ENCODE measurements around the gene GPSM1. TPM values are rescaled to one million over a fixed set of nuclear protein-coding genes. Genes with fewer than 3 reads are reported as not detected.

Gene GPSM1
- total and polyA plus RNA-seq, 4 donors, result 6.9 to 53.7 (median 25.8) TPM

DNA sequence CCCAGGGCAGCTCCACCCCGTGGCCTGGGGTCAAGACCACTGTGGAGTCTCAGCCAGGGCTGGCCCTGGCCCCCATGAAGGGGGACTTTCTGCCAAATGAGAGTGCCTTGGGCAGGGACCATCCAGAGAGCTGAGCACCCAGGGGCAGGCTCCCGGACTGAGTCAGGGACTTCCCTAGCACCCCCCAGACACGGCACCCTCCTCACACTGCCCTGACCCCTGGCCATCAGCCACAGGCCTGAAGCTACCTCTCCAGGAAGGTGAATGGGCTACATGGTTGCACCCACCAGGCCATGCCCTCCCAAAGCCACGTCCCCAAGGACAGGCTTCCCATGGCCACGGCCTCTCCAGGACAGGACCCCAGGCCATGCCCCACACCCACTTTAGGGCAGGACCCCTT, 32.9 kb upstream of the GPSM1 start:
- H3K4me3 ChIP-seq (ENCODE audit: low read length in 2 of 2), result no peak overlapping the region
- DNase-seq (no peak), ATAC-seq (ENCODE audit: low FRiP score) (no peak)
- WGBS, 2 donors, result 68 to 80% methylated on average over 5 of the region's 5 CpGs
- intact Hi-C loops (cut with DNase I), result no loop called here
- H3K4me1 ChIP-seq (ENCODE audit: control insufficient read depth in 1 of 2, insufficient read depth in 2 of 2, low read length in 2 of 2), result no peaks in the 10 kb centered on the region
- no peak overlapping the region for H3K27ac ChIP-seq (ENCODE audit: low read depth in 1 of 2, low read length in 2 of 2)
- no peaks in the 10 kb centered on the region for H3K36me3 ChIP-seq (ENCODE audit: control insufficient read depth in 1 of 2, insufficient read depth in 2 of 2, low read length in 1 of 2)
- H3K27me3 ChIP-seq (ENCODE audit: control insufficient read depth in 1 of 2, insufficient read depth in 2 of 2, low read length in 1 of 2), result no peaks in the 10 kb centered on the region
- H3K9me3 ChIP-seq (ENCODE audit: control insufficient read depth, low read length), result no peaks in the 10 kb centered on the region

DNA sequence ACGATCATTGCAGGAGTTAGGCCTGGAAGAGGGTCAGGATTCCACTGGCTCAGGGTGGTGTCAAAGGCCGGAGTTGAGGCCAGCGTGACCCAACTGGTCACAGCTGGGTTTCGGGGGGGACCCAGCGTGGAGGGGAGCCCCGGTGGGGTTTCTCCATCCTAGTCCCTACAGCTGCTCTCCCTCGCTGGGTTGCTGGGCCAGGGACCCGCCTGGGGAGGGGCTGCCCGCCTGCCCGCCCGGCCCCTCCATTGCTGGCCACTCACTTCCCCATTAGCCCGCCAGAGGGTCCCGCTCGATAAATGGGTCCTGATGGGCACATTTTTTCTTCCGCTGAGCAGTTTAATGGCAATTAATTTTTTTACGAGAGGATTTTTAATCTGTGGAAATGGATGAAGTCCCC, 32.3 kb upstream of the GPSM1 start:
- Histone ChIP-seq H3K27ac (ENCODE audit: low read depth in 1 of 2, low read length in 2 of 2) (no peak overlapping the region), H3K4me3 (ENCODE audit: low read length in 2 of 2) (no peak overlapping the region), H3K4me1 (ENCODE audit: control insufficient read depth in 1 of 2, insufficient read depth in 2 of 2, low read length in 2 of 2) (no peaks in the 10 kb centered on the region), H3K9me3 (ENCODE audit: control insufficient read depth, low read length) (no peaks in the 10 kb centered on the region), H3K27me3 (ENCODE audit: control insufficient read depth in 1 of 2, insufficient read depth in 2 of 2, low read length in 1 of 2) (no peaks in the 10 kb centered on the region), H3K36me3 (ENCODE audit: control insufficient read depth in 1 of 2, insufficient read depth in 2 of 2, low read length in 1 of 2) (no peaks in the 10 kb centered on the region)
- intact Hi-C loops (cut with DNase I), result no loop called here
- ATAC-seq (ENCODE audit: low FRiP score) (no peak), DNase-seq (no peak)
- 90% methylated on average over 16 of the region's 16 CpGs for WGBS, 2 donors

DNA sequence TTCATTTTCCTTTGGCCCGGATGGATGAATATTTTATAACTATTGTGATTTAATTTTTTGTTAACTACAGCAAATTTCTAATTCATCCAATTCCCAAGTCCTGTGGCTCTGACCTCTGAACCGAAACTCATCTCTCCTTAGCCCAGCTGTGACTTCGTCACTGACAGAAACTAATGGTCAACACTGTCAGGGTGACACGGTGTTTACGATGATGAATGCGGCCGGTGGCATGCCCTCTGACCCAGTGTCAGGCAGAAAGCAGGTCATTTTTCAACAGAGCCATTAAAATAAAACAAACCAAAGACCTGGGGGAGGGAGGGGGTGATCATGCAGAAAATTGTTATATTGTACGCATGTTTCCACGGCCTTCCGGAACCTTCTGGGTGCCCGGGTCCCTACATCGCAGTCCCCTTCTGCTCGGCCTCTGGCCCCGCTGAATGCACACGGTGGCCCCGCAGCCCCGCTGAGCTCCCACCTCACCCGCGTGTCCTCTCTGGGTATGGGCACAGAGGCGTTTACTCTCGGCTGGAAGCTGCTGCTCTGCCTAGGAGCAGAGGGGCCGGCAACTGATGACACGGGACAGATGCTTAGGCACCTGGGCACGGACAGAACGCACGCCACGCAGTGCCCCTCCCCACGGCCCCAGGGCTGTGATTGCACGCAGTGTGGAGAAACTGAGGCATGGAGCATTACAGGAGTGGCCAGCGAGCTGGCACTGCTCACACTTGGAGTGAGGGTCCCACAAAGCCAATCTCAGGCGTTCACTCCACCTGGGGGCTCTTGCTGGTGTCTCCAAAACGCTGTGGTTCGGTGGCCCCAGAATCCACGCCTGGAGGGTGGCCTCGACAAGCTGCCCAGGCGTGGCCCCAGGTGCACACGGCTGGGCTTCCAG, 31.6 kb upstream of the GPSM1 start:
- Histone ChIP-seq H3K27ac (ENCODE audit: low read depth in 1 of 2, low read length in 2 of 2) (no peak overlapping the region), H3K9me3 (ENCODE audit: control insufficient read depth, low read length) (no peaks in the 10 kb centered on the region), H3K36me3 (ENCODE audit: control insufficient read depth in 1 of 2, insufficient read depth in 2 of 2, low read length in 1 of 2) (no peaks in the 10 kb centered on the region), H3K27me3 (ENCODE audit: control insufficient read depth in 1 of 2, insufficient read depth in 2 of 2, low read length in 1 of 2) (no peaks in the 10 kb centered on the region), H3K4me3 (ENCODE audit: low read length in 2 of 2) (no peak overlapping the region), H3K4me1 (ENCODE audit: control insufficient read depth in 1 of 2, insufficient read depth in 2 of 2, low read length in 2 of 2) (no peaks in the 10 kb centered on the region)
- intact Hi-C loops (cut with DNase I), result no loop called here
- 45 to 46% methylated on average over 36 to 37 of the region's 37 CpGs for WGBS, 2 donors
- peak in 1 of 2 donors; percentile 34 for DNase-seq
- no peak for ATAC-seq (ENCODE audit: low FRiP score)

DNA sequence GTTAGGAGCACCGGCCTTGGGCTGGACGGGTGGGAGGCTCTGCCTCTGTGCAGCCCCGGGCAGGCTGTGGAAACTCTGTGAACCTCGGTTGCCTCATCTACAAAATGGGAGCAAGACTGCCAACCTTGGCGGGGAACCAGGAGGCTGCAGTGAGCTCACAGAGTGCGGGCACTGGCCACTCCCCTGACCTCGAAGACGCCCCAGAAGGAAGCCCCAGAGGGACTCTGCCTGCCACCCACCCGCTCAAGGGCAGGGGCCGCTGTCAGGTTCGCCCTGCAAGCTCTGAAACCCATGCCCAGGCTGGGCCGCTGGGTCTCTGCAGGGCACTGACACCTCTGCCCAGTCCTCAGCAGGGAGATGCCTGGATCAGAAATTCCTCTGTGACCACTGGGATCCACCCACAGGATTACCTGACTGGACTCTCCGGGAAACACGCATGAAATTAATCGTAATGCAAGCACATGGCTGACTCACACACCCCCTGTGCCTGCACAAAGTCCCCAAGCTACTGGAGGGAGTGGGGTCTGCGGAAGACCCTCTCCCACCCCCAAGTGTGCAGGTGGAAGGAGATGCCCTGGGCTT, 30.8 kb upstream of the GPSM1 start:
- no peaks in the 10 kb centered on the region for H3K4me1 ChIP-seq (ENCODE audit: control insufficient read depth in 1 of 2, insufficient read depth in 2 of 2, low read length in 2 of 2)
- WGBS, 2 donors, result 78 to 81% methylated on average over 13 to 16 of the region's 16 CpGs
- DNase-seq, result peak in 1 of 2 donors; percentile 30
- ATAC-seq (ENCODE audit: low FRiP score), result no peak
- H3K9me3 ChIP-seq (ENCODE audit: control insufficient read depth, low read length), result no peaks in the 10 kb centered on the region
- no peak overlapping the region for H3K4me3 ChIP-seq (ENCODE audit: low read length in 2 of 2)
- intact Hi-C loops (cut with DNase I), result no loop called here
- no peaks in the 10 kb centered on the region for H3K36me3 ChIP-seq (ENCODE audit: control insufficient read depth in 1 of 2, insufficient read depth in 2 of 2, low read length in 1 of 2)
- H3K27me3 ChIP-seq (ENCODE audit: control insufficient read depth in 1 of 2, insufficient read depth in 2 of 2, low read length in 1 of 2), result no peaks in the 10 kb centered on the region
- no peak overlapping the region for H3K27ac ChIP-seq (ENCODE audit: low read depth in 1 of 2, low read length in 2 of 2)

DNA sequence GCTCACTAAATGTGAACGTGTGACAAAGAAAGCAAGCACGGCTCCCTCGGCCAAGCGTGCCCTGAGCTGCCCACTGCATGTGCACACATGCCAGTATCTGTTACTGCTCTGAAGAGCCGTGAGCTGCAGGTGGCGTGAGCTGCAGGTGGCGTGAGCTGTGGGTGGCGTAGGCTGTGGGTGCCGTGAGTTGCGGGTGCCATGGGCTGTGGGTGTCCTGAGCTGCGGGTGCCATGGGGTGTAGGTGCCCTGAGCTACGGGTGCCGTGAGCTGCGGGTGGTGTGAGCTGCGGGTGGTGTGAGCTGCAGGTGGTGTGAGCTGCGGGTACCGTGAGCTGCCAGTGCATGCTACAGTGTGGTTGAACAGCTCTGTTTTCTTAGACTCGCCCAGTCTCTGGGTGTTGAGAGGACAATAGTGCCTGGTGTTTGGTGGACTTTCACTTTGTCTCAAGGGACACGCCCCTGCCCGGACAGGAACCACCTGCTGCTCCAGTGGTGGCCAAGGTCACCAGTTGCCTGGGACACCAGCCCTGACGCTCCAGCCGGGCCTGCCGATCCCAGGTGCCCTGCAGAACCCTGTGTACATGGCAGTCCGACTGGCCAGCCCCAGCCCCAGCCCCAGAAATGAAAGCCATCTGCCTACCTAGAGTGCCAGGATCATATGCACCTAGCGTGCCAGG, 30.2 kb upstream of the GPSM1 start:
- no peaks in the 10 kb centered on the region for H3K36me3 ChIP-seq (ENCODE audit: control insufficient read depth in 1 of 2, insufficient read depth in 2 of 2, low read length in 1 of 2)
- H3K9me3 ChIP-seq (ENCODE audit: control insufficient read depth, low read length), result no peaks in the 10 kb centered on the region
- peak in 1 of 2 donors; percentile 37 for DNase-seq
- no peak overlapping the region for H3K4me3 ChIP-seq (ENCODE audit: low read length in 2 of 2)
- no peaks in the 10 kb centered on the region for H3K27me3 ChIP-seq (ENCODE audit: control insufficient read depth in 1 of 2, insufficient read depth in 2 of 2, low read length in 1 of 2)
- no peak overlapping the region for H3K27ac ChIP-seq (ENCODE audit: low read depth in 1 of 2, low read length in 2 of 2)
- intact Hi-C loops (cut with DNase I), result no loop called here
- ATAC-seq (ENCODE audit: low FRiP score), result no peak
- H3K4me1 ChIP-seq (ENCODE audit: control insufficient read depth in 1 of 2, insufficient read depth in 2 of 2, low read length in 2 of 2), result no peaks in the 10 kb centered on the region
- WGBS, 2 donors, result 74 to 83% methylated on average over 25 of the region's 25 CpGs

DNA sequence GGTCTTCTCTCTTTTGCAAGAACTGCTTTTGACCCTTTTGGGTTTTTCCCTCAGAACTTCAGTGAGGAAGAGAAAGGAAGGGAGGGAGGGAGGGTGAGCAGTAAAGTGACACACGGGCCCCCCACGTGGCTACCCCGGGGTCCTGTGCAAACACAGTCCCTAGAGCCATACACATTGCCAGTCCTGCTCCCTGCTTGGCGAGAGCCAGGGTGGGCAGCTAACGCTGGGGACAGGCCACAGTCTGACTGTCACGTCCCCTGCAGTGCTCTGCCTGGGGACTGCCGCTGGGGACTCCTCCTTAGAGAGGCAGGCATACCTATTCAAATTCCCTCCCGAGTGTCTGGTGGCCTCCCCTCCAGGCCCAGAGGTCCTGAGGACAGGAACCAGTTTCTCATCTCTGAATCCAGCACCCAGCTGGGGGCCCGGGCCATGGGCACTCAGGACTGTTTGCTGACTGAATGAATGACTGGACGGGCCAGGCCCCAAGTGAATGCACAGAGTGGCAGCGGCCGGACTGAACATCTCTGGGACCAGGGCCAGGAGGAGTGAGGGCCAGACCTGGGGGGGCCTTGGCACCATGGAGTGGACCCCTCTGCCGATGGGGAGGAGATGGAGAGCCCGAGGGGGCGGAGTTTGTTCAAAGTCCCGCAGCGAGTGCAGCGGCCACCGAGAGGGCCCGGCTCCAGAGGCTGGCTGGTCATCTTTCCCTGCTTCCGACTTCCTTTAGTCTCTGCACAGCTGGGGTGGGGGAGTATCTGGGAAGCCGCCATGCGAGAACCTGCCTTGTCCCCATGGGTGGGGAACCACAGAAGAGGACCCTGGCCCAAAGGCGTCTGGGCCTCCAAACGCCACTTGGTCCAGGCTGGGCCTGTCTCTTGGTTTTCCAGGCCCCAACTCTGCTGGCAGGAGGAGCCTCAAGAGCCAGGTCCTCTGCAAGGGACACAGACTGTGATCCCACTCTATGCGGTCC, 29.3 kb upstream of the GPSM1 start:
- Histone ChIP-seq H3K4me3 (ENCODE audit: low read length in 2 of 2) (no peak overlapping the region), H3K9me3 (ENCODE audit: control insufficient read depth, low read length) (no peaks in the 10 kb centered on the region), H3K27ac (ENCODE audit: low read depth in 1 of 2, low read length in 2 of 2) (no peak overlapping the region), H3K4me1 (ENCODE audit: control insufficient read depth in 1 of 2, insufficient read depth in 2 of 2, low read length in 2 of 2) (no peaks in the 10 kb centered on the region), H3K27me3 (ENCODE audit: control insufficient read depth in 1 of 2, insufficient read depth in 2 of 2, low read length in 1 of 2) (no peaks in the 10 kb centered on the region), H3K36me3 (ENCODE audit: control insufficient read depth in 1 of 2, insufficient read depth in 2 of 2, low read length in 1 of 2) (no peaks in the 10 kb centered on the region)
- ATAC-seq (ENCODE audit: low FRiP score) (no peak), DNase-seq (peak in 1 of 2 donors; percentile 27)
- intact Hi-C loops (cut with DNase I), result no loop called here
- 71 to 76% methylated on average over 25 to 26 of the region's 26 CpGs for WGBS, 2 donors

DNA sequence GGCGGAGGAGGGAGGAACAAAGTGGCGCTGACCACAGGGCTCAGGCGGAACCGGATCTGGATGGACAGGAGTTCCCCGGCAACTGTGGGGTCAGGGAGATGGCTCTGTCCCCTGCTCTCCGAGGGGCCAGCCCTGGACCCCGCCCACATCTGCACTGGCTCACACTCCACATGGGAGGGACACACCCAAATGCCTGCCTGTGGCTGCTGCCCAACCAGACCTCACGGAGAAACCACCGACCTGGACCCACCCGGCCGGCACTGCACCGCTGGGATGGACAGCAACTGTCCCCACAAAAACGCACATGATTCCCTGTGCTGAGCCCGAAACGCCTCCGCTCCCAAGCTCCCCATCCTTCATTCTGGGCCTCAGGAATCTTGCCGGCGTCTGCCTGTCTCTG, 28.2 kb upstream of the GPSM1 start:
- H3K9me3 ChIP-seq (ENCODE audit: control insufficient read depth, low read length), result no peaks in the 10 kb centered on the region
- no peak for DNase-seq
- no peak for ATAC-seq (ENCODE audit: low FRiP score)
- H3K36me3 ChIP-seq (ENCODE audit: control insufficient read depth in 1 of 2, insufficient read depth in 2 of 2, low read length in 1 of 2), result no peaks in the 10 kb centered on the region
- intact Hi-C loops (cut with DNase I), result no loop called here
- no peak overlapping the region for H3K27ac ChIP-seq (ENCODE audit: low read depth in 1 of 2, low read length in 2 of 2)
- WGBS, 2 donors, result 80 to 84% methylated on average over 18 of the region's 18 CpGs
- no peak overlapping the region for H3K4me3 ChIP-seq (ENCODE audit: low read length in 2 of 2)
- H3K27me3 ChIP-seq (ENCODE audit: control insufficient read depth in 1 of 2, insufficient read depth in 2 of 2, low read length in 1 of 2), result no peaks in the 10 kb centered on the region
- no peaks in the 10 kb centered on the region for H3K4me1 ChIP-seq (ENCODE audit: control insufficient read depth in 1 of 2, insufficient read depth in 2 of 2, low read length in 2 of 2)

DNA sequence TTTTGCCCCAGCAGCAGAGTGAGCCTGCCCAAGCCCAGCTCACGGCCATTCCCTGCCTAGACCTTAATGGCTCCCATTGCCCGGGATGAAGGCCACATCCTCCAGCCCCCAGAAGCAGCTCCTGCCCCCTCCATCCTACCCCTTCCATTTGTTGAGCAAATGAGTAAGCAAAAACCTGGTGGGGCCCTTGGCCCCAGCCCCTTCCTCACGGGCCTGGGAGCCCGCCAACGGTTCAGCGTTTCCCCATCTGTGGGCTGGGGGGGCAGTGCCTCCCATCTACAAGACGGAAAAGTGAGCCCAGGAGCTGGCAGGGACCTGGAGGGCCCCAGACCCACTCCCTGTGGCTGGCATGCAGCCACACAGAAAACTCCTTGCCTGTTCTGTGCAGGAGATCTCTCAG, 27.8 kb upstream of the GPSM1 start:
- WGBS, 2 donors, result 47 to 51% methylated on average over 7 of the region's 7 CpGs
- no peak for DNase-seq
- intact Hi-C loops (cut with DNase I), result no loop called here

More for the DNA sequence above, 27.8 kb upstream of the GPSM1 start:
- Histone ChIP-seq H3K36me3 (ENCODE audit: control insufficient read depth in 1 of 2, insufficient read depth in 2 of 2, low read length in 1 of 2) (no peaks in the 10 kb centered on the region), H3K4me3 (ENCODE audit: low read length in 2 of 2) (no peak overlapping the region), H3K27me3 (ENCODE audit: control insufficient read depth in 1 of 2, insufficient read depth in 2 of 2, low read length in 1 of 2) (no peaks in the 10 kb centered on the region), H3K4me1 (ENCODE audit: control insufficient read depth in 1 of 2, insufficient read depth in 2 of 2, low read length in 2 of 2) (no peaks in the 10 kb centered on the region), H3K27ac (ENCODE audit: low read depth in 1 of 2, low read length in 2 of 2) (no peak overlapping the region), H3K9me3 (ENCODE audit: control insufficient read depth, low read length) (no peaks in the 10 kb centered on the region)
- no peak for ATAC-seq (ENCODE audit: low FRiP score)
